Keratinocyte (primary cell): ENCODE results near the gene BID.

Experiments
- EZH2 ChIP-seq: IDR thresholded peaks from one replicate; pipeline ENCODE4 v1.6.1; 2012; ENCODE audit warnings: inconsistent platforms, mild to moderate bottlenecking, low read length, moderate library complexity
- TF ChIP-seq, protein P1 (sequence below), 3 experiments: IDR thresholded peaks in 1 of 3; conservative IDR thresholded peaks in 1 of 3; optimal IDR thresholded peaks in 1 of 3; 2 replicates in 2 of 3; 3 replicates in 1 of 3; pipeline versions ENCODE3 to v1.5.1; 2011; ENCODE audit warnings: low read length in 3 of 3, mild to moderate bottlenecking in 3 of 3, moderate library complexity in 2 of 3, control low read depth in 1 of 3, inconsistent platforms in 1 of 3; ENCODE audit not compliant: insufficient read depth in 2 of 3; ENCODE audit errors: extremely low read depth in 1 of 3

DNA sequence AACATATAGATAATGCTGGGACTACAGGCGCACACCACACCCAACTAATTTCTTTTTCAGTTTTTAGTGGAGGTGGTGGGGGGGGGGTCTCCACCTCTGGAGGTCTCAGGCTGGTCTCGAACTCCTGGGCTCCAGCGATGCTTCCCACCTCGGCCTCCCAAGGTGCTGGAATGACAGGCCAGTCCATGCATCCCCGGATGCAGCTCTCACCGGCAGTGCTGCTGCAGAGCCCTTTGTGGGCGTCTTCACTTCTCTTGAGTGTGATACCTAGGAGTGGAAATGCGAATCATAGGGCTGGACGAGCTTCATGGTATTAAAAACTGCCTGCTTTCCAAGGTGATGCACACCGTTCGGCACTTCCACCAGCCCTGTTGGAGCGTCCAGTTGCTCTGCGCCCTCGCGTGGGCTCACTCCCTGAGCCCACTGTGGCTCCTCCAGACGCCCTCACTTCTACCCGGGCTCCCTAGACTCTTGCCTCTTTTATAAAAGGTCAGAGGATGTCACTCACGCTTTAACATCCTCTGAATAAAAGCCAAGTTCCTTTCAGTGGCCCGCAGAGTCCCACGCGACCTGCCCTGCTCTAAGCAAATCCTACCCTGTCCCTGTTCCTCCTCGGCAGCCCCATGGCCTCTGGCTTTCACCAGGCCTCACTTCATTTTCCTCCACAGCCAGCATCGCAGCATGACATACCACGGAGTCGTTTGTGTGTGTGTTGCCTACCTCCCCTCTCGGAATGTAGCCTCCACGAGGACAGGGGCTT, 837 bp upstream of the BID start:
- no peak for TF ChIP-seq EZH2
- TF ChIP-seq, protein P1, sequence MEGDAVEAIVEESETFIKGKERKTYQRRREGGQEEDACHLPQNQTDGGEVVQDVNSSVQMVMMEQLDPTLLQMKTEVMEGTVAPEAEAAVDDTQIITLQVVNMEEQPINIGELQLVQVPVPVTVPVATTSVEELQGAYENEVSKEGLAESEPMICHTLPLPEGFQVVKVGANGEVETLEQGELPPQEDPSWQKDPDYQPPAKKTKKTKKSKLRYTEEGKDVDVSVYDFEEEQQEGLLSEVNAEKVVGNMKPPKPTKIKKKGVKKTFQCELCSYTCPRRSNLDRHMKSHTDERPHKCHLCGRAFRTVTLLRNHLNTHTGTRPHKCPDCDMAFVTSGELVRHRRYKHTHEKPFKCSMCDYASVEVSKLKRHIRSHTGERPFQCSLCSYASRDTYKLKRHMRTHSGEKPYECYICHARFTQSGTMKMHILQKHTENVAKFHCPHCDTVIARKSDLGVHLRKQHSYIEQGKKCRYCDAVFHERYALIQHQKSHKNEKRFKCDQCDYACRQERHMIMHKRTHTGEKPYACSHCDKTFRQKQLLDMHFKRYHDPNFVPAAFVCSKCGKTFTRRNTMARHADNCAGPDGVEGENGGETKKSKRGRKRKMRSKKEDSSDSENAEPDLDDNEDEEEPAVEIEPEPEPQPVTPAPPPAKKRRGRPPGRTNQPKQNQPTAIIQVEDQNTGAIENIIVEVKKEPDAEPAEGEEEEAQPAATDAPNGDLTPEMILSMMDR (optimal IDR thresholded peaks at IDR 0.05 in 1 of 3, IDR thresholded peaks at IDR 0.05 in 1 of 3, conservative IDR thresholded peaks at IDR 0.05 in 1 of 3; ENCODE audit: extremely low read depth in 1 of 3, insufficient read depth in 2 of 3, low read length in 3 of 3) = no peak
